K562 (cell line): ENCODE results near the gene HVCN1. TPM values are rescaled to one million over a fixed set of nuclear protein-coding genes. Genes with fewer than 3 reads are reported as not detected.

Experiments used
- ATAC-seq: fragments of 200-7000 bp; cut with Tn5 transposase; 3 replicates; pipeline ENCODE4 v1.9.1; 2020; ENCODE audit warnings: moderate library complexity
- BruUV-seq: library from RNA; stranded (reverse); fragments of 400-500 nt; replicated peaks from 2 replicates; lab custom pipeline; 2021; lab: Mats Ljungman, UMichigan
- CTCF ChIA-PET: fragments of 300-600 bp; formaldehyde crosslinking; extraction: SDS; loops from one replicate; lab custom pipeline; 2021; ENCODE audit warnings: low intra/inter-chr PET ratio; lab: Yijun Ruan, JAX
- POLR2A ChIA-PET: fragments of 300-600, 350-650 bp; sonication (Branson Sonifier 250); formaldehyde crosslinking; extraction: SDS; loops from one replicate; lab custom pipeline; 2021; ENCODE audit warnings: antibody characterized with exemption, inconsistent platforms; lab: Yijun Ruan, JAX
- DNase-seq, 4 experiments: peaks; one replicate each; pipeline versions ENCODE4 v3.0.0 to v3.0.0-alpha.2; 2011 to 2018; ENCODE audit warnings: low spot score in 3 of 4, mixed read lengths in 3 of 4; ENCODE audit errors: extremely low read depth in 1 of 4
- FAIRE-seq: peaks from 2 replicates; lab custom pipeline; 2011; peaks lifted over from hg19 to GRCh38; lab: Jason Lieb, UNC
- H2AFZ ChIP-seq: 2 replicates; pipeline ENCODE4 v1.6.0; 2011; ENCODE audit warnings: low read depth, low read length, control low read depth, inconsistent platforms
- H3K27ac ChIP-seq: fragments of 200-600 bp; 3 replicates; pipeline ENCODE4 v1.8.0; 2011; ENCODE audit warnings: low read depth, mild to moderate bottlenecking, control low read depth, inconsistent platforms, low read length, moderate library complexity, mixed read lengths; ENCODE audit errors: extremely low read depth
- H3K27me3 ChIP-seq, 2 experiments: fragments of 300-600 bp in 1 of 2; 2 replicates in 1 of 2; 3 replicates in 1 of 2; pipeline versions ENCODE4 v1.6.0 to v1.8.0; 2011; ENCODE audit warnings: inconsistent platforms in 2 of 2, low read length in 2 of 2, mild to moderate bottlenecking in 1 of 2, mixed read lengths in 1 of 2, moderate library complexity in 1 of 2; ENCODE audit not compliant: control insufficient read depth in 2 of 2, insufficient read depth in 2 of 2
- H3K36me3 ChIP-seq: fragments of 300-600 bp; 3 replicates; pipeline ENCODE4 v1.8.0; 2011; ENCODE audit warnings: mild to moderate bottlenecking, low read length, inconsistent platforms; ENCODE audit not compliant: control insufficient read depth, insufficient read depth
- H3K4me1 ChIP-seq, 2 experiments: fragments of 200-600 bp in 1 of 2; replicated peaks in 1 of 2; 2 replicates in 1 of 2; 3 replicates in 1 of 2; pipeline versions ENCODE4 v1.5.1 to v1.8.0; 2011; ENCODE audit warnings: inconsistent platforms in 2 of 2, low read length in 2 of 2, mild to moderate bottlenecking in 1 of 2, mixed read lengths in 1 of 2, moderate library complexity in 1 of 2; ENCODE audit not compliant: control insufficient read depth in 2 of 2, insufficient read depth in 2 of 2
- H3K4me2 ChIP-seq: 2 replicates; pipeline ENCODE4 v1.6.1; 2011; ENCODE audit warnings: low read length, control low read depth, inconsistent platforms, mixed read lengths; ENCODE audit not compliant: insufficient read depth
- H3K4me3 ChIP-seq: fragments of 200-600 bp; sonication (generic), shearing (Covaris generic); 2 replicates; pipeline ENCODE4 v1.5.1; 2016; ENCODE audit warnings: control low read depth, inconsistent platforms
- H3K79me2 ChIP-seq: fragments of 200-600 bp; 3 replicates; pipeline ENCODE4 v1.8.0; 2011; ENCODE audit warnings: low read length, inconsistent platforms; ENCODE audit not compliant: control insufficient read depth, insufficient read depth
- H3K9ac ChIP-seq, 2 experiments: 2 replicates each; pipeline versions ENCODE4 v1.6.0 to v1.6.1; 2011; ENCODE audit warnings: low read depth in 2 of 2, low read length in 2 of 2, control low read depth in 1 of 2, inconsistent platforms in 1 of 2, mild to moderate bottlenecking in 1 of 2, mixed read lengths in 1 of 2; ENCODE audit not compliant: insufficient read depth in 1 of 2
- H3K9me1 ChIP-seq: one replicate; pipeline ENCODE4 v1.6.0; 2011; ENCODE audit warnings: inconsistent platforms, mild to moderate bottlenecking, low read length, moderate library complexity; ENCODE audit not compliant: control insufficient read depth, insufficient read depth
- H3K9me3 ChIP-seq: replicated peaks from 2 replicates; pipeline ENCODE4 v1.5.1; 2011; ENCODE audit warnings: low read depth, low read length, inconsistent platforms; ENCODE audit not compliant: control insufficient read depth, insufficient read depth
- H4K20me1 ChIP-seq: replicated peaks from 2 replicates; pipeline ENCODE4 v1.6.1; 2011; ENCODE audit warnings: low read length, inconsistent platforms, mixed read lengths; ENCODE audit not compliant: control insufficient read depth, insufficient read depth
- DACH1 ChIP-seq: fragments of 450-650 bp; IDR thresholded peaks from 2 replicates; pipeline ENCODE4 v1.6.1; 2018; ENCODE audit not compliant: partially characterized antibody
- ETV5 ChIP-seq: sonication (generic); formaldehyde crosslinking; IDR thresholded peaks from 2 replicates; pipeline ENCODE4 v1.4.0; 2020; ENCODE audit warnings: low read depth, mild to moderate bottlenecking, missing genetic modification reagents
- NONO ChIP-seq, 2 experiments: fragments of 200-400 bp in 1 of 2; fragments of 450-650 bp in 1 of 2; formaldehyde crosslinking in 1 of 2; IDR thresholded peaks; 2 replicates each; pipeline ENCODE4 v1.6.1; 2017; ENCODE audit warnings: low read depth in 2 of 2, mild to moderate bottlenecking in 2 of 2, moderate library complexity in 2 of 2, low read length in 1 of 2
- POLR3A ChIP-seq: IDR thresholded peaks from 2 replicates; pipeline ENCODE4 v1.6.1; 2011; ENCODE audit warnings: borderline replicate concordance, mild to moderate bottlenecking, moderate library complexity; ENCODE audit not compliant: insufficient read length, insufficient read depth; ENCODE audit errors: extremely low read depth
- YBX1 ChIP-seq: fragments of 450-650 bp; IDR thresholded peaks from 2 replicates; pipeline ENCODE4 v1.7.1; 2016; ENCODE audit warnings: mild to moderate bottlenecking
- ZKSCAN3 ChIP-seq: fragments of 250-450 bp; sonication (Bioruptor Pico); IDR thresholded peaks from 2 replicates; pipeline ENCODE4 v1.4.0; 2020
- ZNF146 ChIP-seq: IDR thresholded peaks from one replicate; pipeline ENCODE4 v1.6.1; 2018; ENCODE audit warnings: missing compliant biosample characterization; ENCODE audit not compliant: unreplicated experiment
- ZNF644 ChIP-seq: fragments of 200-800 bp; sonication (Bioruptor generic); IDR thresholded peaks from 2 replicates; pipeline ENCODE4 v1.6.1; 2016; ENCODE audit warnings: low read depth, missing genetic modification characterization, missing compliant biosample characterization
- WGBS: fragments of 100-300 bp; shearing (Covaris generic); methylation state at CpG from one replicate; pipeline ENCODE4 v1.1.6; 2016; ENCODE audit warnings: low coverage, mixed read lengths; ENCODE audit not compliant: insufficient coverage; ENCODE audit errors: missing lambda C conversion rate; 5-methylcytosine and 5-hydroxymethylcytosine counted together
- in situ Hi-C: fragments of 300-500 bp; cut with MboI; formaldehyde crosslinking; loops from 4 replicates; pipeline ENCODE4 v1.15.0; 2018; ENCODE audit warnings: inconsistent platforms, mixed read lengths
- intact Hi-C: fragments of 100-400 bp; cut with micrococcal nuclease; formaldehyde crosslinking; loops from 2 replicates; pipeline ENCODE4 v1.14.2; 2022
- polyA plus RNA-seq, 8 experiments: library from polyadenylated mRNA; depleted of rRNA in 4 of 8; stranded (reverse) in 5 of 8; unstranded in 3 of 8; fragments of >200 nt; fragmentation: Nextera tagmentation in 2 of 8; fragmentation: Illumina TruSeq in 1 of 8; extraction: Ambion mirVana in 2 of 8; extraction: Trizol in 1 of 8; gene quantifications; 2 replicates each; pipeline versions ENCODE4 v1.2.1 to v1.2.3, GENCODE V29; 2011 to 2014; ENCODE audit warnings: inconsistent platforms in 1 of 8, missing spikeins in 1 of 8
- total RNA-seq, 7 experiments: library from RNA; depleted of rRNA in 6 of 7; stranded (reverse); fragments of >200 nt in 6 of 7; fragmentation: Illumina TruSeq in 2 of 7; extraction: Trizol in 2 of 7; gene quantifications; 2 replicates each; pipeline versions ENCODE4 v1.2.1 to v1.2.3, GENCODE V29; 2011 to 2021; ENCODE audit warnings: low replicate concordance in 1 of 7
- TF ChIP-seq, protein P1 (sequence below): sonication (generic); formaldehyde crosslinking; IDR thresholded peaks from 2 replicates; pipeline ENCODE4 v1.8.1; 2022; ENCODE audit warnings: missing genetic modification reagents
- TF ChIP-seq, protein P2 (sequence below): fragments of 250-450 bp; sonication (Bioruptor Pico); IDR thresholded peaks from 2 replicates; pipeline ENCODE4 v1.5.0; 2022; ENCODE audit warnings: mild to moderate bottlenecking
- TF ChIP-seq, protein P3 (sequence below): fragments of 250-450 bp; sonication (Bioruptor Pico); IDR thresholded peaks from 2 replicates; pipeline ENCODE4 v1.8.0; 2021; ENCODE audit warnings: moderate library complexity, mild to moderate bottlenecking, inconsistent platforms
- TF ChIP-seq, protein P4 (sequence below), 2 experiments: IDR thresholded peaks; 2 replicates each; pipeline ENCODE4 v1.6.1; 2012; ENCODE audit warnings: improper control_type of control experiment in 2 of 2, low read depth in 2 of 2, low read length in 2 of 2, borderline replicate concordance in 1 of 2
- TF ChIP-seq, protein P5 (sequence below), 2 experiments: fragments of 450-650 bp; IDR thresholded peaks; 2 replicates each; pipeline ENCODE4 v1.6.1; 2016

The HVCN1 gene
- total and polyA plus RNA-seq, 9 of the 15 experiments (the other 6 are each of a cell fraction or from before 2014, with no cell fraction given): 0.21 to 1.4 (median 0.74) TPM

DNA sequence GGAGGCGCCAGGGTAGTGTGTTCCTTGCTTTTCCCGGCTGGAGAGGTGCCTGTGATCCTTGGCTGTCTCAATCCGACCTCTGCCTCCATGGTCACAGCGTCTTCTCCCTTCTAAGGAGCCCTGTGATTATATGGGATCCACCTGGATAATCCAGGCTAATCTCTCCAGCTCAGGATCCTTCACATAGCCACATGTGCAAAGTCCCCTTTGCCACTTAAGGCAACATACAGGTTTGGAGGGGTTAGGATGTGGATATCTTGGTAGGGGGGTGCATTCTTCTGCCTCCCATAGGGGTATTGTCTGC lies 1.2 kb upstream of the HVCN1 start:
- peaks cover 14 to 30% of the 10 kb centered on the region in 2 experiments; a peak in 4 of 5 replicates for H3K27me3 ChIP-seq

More for the DNA sequence above, 1.2 kb upstream of the HVCN1 start:
- H3K9me1 ChIP-seq: peaks cover 5% of the 10 kb centered on the region
- H4K20me1 ChIP-seq: no peaks in the 10 kb centered on the region; the same call in none of the 2 replicates
- no peak overlapping the region for H3K27ac ChIP-seq
- in situ Hi-C loops: no loop called here
- DNase-seq: no peak
- H3K4me2 ChIP-seq: no peak overlapping the region; the same call in 1 of the 2 replicates
- no peak for FAIRE-seq
- no TSS peak for BruUV-seq
- no peak for ATAC-seq
- CTCF ChIA-PET: no interaction called here
- H3K36me3 ChIP-seq: no peaks in the 10 kb centered on the region
- no peak for TF ChIP-seq YBX1
- TF ChIP-seq, protein P1, sequence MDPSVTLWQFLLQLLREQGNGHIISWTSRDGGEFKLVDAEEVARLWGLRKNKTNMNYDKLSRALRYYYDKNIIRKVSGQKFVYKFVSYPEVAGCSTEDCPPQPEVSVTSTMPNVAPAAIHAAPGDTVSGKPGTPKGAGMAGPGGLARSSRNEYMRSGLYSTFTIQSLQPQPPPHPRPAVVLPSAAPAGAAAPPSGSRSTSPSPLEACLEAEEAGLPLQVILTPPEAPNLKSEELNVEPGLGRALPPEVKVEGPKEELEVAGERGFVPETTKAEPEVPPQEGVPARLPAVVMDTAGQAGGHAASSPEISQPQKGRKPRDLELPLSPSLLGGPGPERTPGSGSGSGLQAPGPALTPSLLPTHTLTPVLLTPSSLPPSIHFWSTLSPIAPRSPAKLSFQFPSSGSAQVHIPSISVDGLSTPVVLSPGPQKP: no peak
- TF ChIP-seq, protein P2, sequence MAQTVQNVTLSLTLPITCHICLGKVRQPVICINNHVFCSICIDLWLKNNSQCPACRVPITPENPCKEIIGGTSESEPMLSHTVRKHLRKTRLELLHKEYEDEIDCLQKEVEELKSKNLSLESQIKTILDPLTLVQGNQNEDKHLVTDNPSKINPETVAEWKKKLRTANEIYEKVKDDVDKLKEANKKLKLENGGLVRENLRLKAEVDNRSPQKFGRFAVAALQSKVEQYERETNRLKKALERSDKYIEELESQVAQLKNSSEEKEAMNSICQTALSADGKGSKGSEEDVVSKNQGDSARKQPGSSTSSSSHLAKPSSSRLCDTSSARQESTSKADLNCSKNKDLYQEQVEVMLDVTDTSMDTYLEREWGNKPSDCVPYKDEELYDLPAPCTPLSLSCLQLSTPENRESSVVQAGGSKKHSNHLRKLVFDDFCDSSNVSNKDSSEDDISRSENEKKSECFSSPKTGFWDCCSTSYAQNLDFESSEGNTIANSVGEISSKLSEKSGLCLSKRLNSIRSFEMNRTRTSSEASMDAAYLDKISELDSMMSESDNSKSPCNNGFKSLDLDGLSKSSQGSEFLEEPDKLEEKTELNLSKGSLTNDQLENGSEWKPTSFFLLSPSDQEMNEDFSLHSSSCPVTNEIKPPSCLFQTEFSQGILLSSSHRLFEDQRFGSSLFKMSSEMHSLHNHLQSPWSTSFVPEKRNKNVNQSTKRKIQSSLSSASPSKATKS (CRISPR knock-in tag): no peak
- no peak for TF ChIP-seq ZNF644
- TF ChIP-seq, protein P3, sequence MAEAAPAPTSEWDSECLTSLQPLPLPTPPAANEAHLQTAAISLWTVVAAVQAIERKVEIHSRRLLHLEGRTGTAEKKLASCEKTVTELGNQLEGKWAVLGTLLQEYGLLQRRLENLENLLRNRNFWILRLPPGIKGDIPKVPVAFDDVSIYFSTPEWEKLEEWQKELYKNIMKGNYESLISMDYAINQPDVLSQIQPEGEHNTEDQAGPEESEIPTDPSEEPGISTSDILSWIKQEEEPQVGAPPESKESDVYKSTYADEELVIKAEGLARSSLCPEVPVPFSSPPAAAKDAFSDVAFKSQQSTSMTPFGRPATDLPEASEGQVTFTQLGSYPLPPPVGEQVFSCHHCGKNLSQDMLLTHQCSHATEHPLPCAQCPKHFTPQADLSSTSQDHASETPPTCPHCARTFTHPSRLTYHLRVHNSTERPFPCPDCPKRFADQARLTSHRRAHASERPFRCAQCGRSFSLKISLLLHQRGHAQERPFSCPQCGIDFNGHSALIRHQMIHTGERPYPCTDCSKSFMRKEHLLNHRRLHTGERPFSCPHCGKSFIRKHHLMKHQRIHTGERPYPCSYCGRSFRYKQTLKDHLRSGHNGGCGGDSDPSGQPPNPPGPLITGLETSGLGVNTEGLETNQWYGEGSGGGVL (CRISPR knock-in tag): no peak
- no peak for TF ChIP-seq DACH1
- no peak for TF ChIP-seq POLR3A
- TF ChIP-seq, protein P4, sequence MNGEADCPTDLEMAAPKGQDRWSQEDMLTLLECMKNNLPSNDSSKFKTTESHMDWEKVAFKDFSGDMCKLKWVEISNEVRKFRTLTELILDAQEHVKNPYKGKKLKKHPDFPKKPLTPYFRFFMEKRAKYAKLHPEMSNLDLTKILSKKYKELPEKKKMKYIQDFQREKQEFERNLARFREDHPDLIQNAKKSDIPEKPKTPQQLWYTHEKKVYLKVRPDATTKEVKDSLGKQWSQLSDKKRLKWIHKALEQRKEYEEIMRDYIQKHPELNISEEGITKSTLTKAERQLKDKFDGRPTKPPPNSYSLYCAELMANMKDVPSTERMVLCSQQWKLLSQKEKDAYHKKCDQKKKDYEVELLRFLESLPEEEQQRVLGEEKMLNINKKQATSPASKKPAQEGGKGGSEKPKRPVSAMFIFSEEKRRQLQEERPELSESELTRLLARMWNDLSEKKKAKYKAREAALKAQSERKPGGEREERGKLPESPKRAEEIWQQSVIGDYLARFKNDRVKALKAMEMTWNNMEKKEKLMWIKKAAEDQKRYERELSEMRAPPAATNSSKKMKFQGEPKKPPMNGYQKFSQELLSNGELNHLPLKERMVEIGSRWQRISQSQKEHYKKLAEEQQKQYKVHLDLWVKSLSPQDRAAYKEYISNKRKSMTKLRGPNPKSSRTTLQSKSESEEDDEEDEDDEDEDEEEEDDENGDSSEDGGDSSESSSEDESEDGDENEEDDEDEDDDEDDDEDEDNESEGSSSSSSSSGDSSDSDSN (IDR thresholded peaks at IDR 0.05; ENCODE audit: borderline replicate concordance in 1 of 2, low read depth in 2 of 2, low read length in 2 of 2): no peak; a peak in 1 of 4 replicates
- no peak for TF ChIP-seq ZNF146 (CRISPR knock-in tag)
- no peak for TF ChIP-seq NONO (IDR thresholded peaks at IDR 0.05; ENCODE audit: low read depth in 2 of 2, low read length in 1 of 2)
- TF ChIP-seq ZKSCAN3: no peak
- TF ChIP-seq, protein P5, sequence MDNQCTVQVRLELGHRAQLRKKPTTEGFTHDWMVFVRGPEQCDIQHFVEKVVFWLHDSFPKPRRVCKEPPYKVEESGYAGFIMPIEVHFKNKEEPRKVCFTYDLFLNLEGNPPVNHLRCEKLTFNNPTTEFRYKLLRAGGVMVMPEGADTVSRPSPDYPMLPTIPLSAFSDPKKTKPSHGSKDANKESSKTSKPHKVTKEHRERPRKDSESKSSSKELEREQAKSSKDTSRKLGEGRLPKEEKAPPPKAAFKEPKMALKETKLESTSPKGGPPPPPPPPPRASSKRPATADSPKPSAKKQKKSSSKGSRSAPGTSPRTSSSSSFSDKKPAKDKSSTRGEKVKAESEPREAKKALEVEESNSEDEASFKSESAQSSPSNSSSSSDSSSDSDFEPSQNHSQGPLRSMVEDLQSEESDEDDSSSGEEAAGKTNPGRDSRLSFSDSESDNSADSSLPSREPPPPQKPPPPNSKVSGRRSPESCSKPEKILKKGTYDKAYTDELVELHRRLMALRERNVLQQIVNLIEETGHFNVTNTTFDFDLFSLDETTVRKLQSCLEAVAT (IDR thresholded peaks at IDR 0.05): no peak
- TF ChIP-seq ETV5 (CRISPR knock-in tag): no peak
- TF ChIP-seq, all 486 proteins: peak for 0
- H3K4me1 ChIP-seq: peaks cover 35 to 46% of the 10 kb centered on the region in 2 experiments
- no peak overlapping the region for H3K4me3 ChIP-seq
- H3K9me3 ChIP-seq: no peaks in the 10 kb centered on the region
- POLR2A ChIA-PET: interaction anchor here (1.0 kb wide), 1 partner anchor 9 kb away, joined by 3 read pairs; no protein-coding TSS in a partner anchor
- no peaks in the 10 kb centered on the region for H3K79me2 ChIP-seq
- WGBS: 21% methylated on average over 4 of the region's 4 CpGs
- intact Hi-C loops: no loop called here
- H3K9ac ChIP-seq: 0 out of 4 replicates have a peak overlapping the region, but pooled peaks of 1 of the 2 experiments have one; percentile 33
- peak overlapping the region; percentile 89; the same call in 1 of the 2 replicates for H2AFZ ChIP-seq
